Stimulated activated CD8-positive, alpha-beta memory T cell treated with anti-CD3 and anti-CD28 coated beads, Interleukin-12 subunit alpha, Interleukin-12 subunit beta, amount 100 ng/mL, for 24 hours (primary cell): ENCODE results near the gene RPL41.

Experiments used
- DNase-seq: peaks from one replicate; pipeline ENCODE4 v3.0.0-alpha.2; 2020; ENCODE audit errors: extremely low read depth

The RPL41 gene

GRCh38 chr12:56127888-56128669 is 11.6 kb downstream of the RPL41 start, which contains the start of gene ESYT1:
Gene ESYT1 (plus strand): TSS chr12:56128267. CDS start chr12:56128320, 53 bp downstream.
- DNase-seq, result peak; percentile 90

- DNase-seq, result no peak
Observed at GRCh38 chr12:56128670-56129205, 12.3 kb downstream of the RPL41 start.

GRCh38 chr12:56129206-56129941 is 12.9 kb downstream of the RPL41 start:
- DNase-seq, result no peak

- DNase-seq, result no peak
Observed at GRCh38 chr12:56129942-56130495, 13.6 kb downstream of the RPL41 start.

GRCh38 chr12:56130876-56131275 is 14.4 kb downstream of the RPL41 start:
- DNase-seq, result no peak

GRCh38 chr12:56134897-56135296 is 18.5 kb downstream of the RPL41 start:
- DNase-seq, result no peak

GRCh38 chr12:56137853-56138571 is 21.6 kb downstream of the RPL41 start:
- no peak for DNase-seq

GRCh38 chr12:56141946-56142784 is 25.7 kb downstream of the RPL41 start:
- DNase-seq, result no peak

- DNase-seq, result no peak
Observed at GRCh38 chr12:56143217-56143616, 26.8 kb downstream of the RPL41 start.

- DNase-seq, result no peak
Observed at GRCh38 chr12:56143870-56144269, 27.4 kb downstream of the RPL41 start.

- no peak for DNase-seq
Observed at GRCh38 chr12:56145217-56145616, 28.8 kb downstream of the RPL41 start.

- DNase-seq, result no peak
Observed at GRCh38 chr12:56146492-56147460, 30.3 kb downstream of the RPL41 start.

- no peak for DNase-seq
Observed at GRCh38 chr12:56150563-56150962, 34.1 kb downstream of the RPL41 start.

- no peak for DNase-seq
Observed at GRCh38 chr12:56151672-56152131, 35.3 kb downstream of the RPL41 start.

GRCh38 chr12:56152132-56152755 is 35.8 kb downstream of the RPL41 start, which contains the start of gene MYL6B:
Gene MYL6B (plus strand): TSS chr12:56152587. CDS start chr12:56153919, 1,332 bp downstream.
- DNase-seq, result peak; percentile 81

GRCh38 chr12:56152756-56153677 is 36.6 kb downstream of the RPL41 start:
- DNase-seq, result no peak

- no peak for DNase-seq
Observed at GRCh38 chr12:56153678-56154065, 37.2 kb downstream of the RPL41 start.

GRCh38 chr12:56154246-56154771 is 37.9 kb downstream of the RPL41 start:
- DNase-seq, result no peak
